Globus pallidus (tissue), 1 donor: Measurements from ENCODE around the gene CTDSPL.

Experiments
- DNase-seq: peaks from one replicate; pipeline ENCODE4 v3.0.0-alpha.2; 2015; ENCODE audit warnings: low spot score

CTDSPL gene

DNA sequence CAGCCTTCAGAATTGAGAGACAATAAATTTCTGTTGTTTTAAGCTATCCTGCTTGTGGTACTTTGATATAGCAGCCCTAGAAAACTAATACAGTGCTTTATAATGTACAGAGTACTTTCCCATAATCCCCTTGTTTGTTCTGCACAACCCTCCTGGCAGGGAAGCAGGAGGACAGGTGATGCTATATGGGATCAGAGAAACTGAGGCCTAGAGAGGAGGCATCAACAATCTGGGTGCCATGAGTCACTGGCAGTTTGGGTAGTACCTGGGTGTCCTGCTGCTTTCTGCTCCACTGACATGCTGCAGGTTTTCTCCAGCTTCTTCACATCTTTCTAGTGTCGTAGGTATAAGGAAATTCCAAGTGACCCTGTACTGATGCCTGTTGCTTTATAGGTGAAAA is 55.0 kb downstream of the CTDSPL start:
- no peak for DNase-seq

DNA sequence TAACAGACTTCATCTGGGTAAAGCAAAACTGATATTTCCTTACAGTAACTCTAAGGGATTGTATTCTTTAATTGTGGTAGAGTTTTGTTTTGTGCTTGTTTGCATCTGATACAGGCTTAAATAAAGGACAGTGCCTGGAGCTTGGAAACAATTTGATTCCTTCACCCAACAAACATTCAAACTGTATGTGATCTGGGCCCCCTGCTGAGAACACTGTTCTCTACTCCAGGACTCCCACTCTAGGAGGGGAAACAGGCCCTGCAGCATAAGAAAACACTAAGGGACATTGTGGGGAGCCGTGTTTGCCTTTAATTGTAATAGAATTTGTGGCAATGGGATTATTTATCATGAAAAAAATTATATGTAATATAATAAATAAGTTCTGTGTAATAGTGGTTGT is 56.9 kb downstream of the CTDSPL start:
- DNase-seq = no peak

DNA sequence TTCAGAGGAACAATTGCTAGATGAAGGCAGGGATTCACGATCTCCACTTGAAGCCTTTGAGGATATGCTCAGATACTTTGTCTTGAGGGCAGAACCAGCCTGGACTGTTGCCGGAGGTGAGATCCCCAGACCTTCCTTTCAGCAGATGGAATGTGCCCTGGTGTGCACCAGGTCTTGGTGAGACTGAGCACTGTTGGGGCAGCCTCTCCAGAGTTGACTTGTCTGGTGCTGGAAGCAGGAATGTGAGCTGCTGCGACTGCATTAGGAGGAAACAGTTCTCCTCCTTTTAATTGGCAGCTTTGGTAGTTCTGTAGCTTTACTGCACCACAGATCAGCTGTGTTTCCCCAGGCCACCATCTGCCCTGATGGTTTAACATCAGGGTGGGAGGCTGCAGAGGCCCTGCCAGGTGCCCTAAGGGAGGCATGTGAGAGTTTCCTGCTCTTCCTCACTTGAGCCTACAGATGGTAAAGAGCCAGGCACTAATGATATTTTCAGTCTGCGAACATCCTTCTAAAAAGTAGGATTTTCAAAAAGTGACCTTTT is 58.5 kb downstream of the CTDSPL start:
- DNase-seq = no peak

DNA sequence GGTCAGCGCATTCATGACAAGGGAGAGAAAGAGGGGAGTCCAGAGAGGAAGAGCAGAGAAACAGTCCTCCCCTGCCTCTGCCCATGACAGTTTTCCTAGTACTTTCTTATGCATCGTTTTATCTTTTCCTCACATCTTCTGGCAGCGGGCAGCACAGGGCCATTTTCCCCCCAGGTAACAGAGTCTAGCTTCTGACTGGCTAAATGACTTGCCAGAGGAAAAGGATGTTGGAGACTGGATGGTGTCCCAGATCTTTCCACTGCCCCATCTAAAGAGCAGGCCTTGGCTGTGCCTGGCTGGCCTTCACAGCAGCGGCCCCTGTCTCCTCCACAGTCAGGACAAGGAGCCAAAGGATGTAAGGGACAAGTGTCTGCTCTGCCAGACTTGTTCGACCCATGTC is 59.3 kb downstream of the CTDSPL start:
- no peak for DNase-seq

DNA sequence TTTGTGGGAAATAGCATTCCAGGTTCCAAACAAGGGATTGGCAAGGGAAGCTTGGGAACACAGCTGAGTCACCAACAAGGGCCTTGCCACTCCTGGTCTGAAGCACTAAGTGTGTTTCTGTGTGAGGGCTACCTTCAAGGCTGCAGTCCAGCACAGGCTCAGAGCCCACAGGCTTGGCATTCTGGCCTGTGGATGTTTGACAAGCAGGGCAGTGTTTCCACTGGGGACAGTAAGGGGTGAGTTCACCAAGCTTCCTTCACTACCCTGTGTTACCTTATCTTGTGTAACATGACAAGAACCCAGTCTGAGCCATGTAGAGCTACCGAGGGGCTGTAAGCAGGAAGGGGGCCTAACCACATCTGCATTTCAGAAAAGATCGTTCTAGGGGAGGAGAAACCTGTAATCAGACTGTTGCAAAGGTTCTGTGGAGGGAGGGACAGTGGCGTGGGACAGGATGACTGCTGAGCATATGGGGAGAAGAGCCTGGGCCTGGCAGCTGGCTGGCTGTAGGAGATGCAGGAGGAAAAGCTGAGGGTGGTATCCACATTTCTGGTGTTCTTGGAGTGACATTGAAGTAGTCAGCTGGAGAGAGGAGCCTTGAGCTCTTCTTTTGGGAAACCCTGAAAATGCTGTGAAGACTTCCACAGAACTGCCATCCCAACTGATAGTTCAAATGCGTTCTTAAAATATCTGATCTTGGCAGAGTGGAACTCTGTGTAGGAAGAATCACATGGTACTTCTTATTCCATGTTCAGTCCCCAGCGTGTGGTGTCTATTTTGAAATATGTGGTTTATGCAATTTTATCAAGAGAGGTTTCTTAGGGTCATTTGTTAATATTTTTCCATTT is 61.3 kb downstream of the CTDSPL start:
- no peak for DNase-seq

DNA sequence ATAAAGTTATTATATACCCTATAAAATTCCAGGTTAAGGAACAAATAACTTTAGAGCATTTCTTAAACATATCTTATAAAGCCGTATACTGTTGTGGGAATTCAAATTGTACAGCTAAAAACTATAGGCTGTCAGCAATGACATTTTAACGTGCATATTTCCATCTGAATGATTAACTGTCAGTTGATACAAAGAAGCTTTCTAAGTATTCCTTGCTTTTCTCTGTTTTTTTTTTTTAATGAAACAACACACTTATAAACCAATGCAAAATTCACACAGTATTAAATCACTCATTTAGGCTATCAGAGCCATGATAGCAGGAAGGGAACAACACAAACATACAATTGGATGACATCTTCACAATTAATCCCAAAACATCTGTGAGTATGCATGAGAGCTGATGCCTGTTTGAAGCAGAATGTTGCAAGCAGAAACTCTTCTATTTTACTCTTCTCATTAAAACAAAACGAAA is 61.9 kb downstream of the CTDSPL start:
- no peak for DNase-seq

DNA sequence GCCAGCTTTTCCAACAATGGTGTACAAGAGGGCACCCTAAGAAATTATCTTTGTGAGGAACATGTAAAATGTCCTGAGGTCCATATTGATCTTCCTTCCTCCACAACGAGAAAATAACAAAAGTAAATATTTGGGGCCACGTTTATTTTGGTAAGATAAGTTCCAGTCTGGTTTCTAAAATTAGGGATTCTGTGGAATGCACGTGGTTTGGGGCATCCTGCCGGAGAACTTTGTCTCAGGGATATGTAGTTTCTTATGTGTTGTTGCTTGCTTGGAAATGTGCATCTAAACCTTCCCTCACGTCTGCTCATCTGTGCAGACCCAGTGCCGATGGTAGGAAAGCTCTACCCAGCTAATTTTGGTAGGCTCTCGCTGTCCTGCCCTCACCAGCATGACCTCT is 62.8 kb downstream of the CTDSPL start:
- DNase-seq = no peak

DNA sequence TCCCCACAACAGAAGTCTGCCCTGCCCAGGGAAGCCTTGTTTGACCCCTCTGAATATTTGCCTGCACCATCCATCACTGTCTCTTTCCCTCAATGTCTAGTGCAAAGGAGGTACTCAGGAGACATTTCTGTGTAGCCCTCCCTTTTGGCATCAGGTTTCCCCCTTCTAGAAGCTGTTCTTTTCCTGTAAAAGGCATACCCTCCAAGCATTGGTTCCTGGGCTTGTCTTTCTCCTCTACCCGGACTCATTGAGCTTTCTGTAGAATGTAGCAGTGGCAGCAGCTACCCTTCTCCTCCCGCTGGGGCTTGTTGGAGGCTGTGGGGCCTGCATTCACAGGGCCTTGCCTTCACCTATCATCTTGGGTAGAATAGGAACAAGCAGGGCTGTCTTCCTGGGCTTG is 63.5 kb downstream of the CTDSPL start:
- DNase-seq = no peak

DNA sequence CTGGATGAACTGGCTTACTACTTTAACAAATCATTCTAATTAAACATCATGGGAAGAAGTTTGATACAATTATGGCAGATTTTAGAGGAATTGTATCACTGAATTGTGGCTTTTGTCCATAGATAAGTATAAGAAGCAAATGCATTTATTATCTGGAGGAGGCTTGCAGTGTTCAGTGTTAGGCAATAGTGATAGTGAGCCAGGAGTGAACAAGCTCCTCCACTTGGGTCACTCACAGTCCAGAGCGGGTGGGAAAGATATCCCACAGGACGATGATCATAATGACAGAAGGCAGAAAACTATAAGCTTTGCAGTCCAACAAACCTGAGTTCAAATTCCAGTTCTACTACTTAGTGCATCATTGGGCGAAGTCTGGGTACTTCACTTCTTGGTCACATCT is 64.9 kb downstream of the CTDSPL start:
- DNase-seq = no peak

DNA sequence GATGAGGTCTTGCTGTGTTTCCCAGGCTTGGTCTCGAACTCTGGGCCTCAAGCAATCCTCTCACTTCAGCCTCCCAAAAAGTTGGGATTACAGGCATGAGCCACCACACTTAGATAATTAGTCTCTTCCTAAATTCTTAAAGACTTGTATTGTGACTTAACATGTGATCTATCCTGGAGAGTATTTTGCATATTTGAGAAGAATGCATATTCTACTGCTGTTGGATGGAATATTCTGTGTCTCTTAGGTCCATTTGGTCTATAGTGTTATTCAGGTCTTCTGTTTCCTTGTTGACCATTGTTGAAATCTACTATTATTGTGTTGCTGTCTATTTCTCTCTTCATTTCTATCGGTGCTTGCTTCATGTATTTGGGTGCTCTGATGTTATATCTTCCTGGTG is 68.8 kb downstream of the CTDSPL start:
- DNase-seq = no peak

DNA sequence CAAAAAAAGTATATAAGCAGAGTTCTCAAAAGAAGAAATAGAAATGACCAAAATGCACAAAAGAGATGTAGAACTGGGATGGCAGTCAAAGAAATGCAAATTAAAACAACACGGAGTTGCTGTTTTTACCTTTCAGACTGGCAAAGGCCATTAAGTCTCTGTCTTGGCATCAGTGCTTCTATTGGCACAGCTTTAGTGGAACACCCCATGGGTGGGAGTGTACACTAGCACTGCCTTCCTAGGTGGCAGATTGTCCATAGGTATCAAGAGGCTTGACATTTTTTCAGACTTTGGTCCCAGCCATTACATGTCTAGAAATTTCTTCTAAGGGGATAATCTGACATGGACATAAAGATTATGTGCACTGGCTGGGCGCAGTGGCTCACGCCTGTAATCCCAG is 70.8 kb downstream of the CTDSPL start:
- DNase-seq = no peak

DNA sequence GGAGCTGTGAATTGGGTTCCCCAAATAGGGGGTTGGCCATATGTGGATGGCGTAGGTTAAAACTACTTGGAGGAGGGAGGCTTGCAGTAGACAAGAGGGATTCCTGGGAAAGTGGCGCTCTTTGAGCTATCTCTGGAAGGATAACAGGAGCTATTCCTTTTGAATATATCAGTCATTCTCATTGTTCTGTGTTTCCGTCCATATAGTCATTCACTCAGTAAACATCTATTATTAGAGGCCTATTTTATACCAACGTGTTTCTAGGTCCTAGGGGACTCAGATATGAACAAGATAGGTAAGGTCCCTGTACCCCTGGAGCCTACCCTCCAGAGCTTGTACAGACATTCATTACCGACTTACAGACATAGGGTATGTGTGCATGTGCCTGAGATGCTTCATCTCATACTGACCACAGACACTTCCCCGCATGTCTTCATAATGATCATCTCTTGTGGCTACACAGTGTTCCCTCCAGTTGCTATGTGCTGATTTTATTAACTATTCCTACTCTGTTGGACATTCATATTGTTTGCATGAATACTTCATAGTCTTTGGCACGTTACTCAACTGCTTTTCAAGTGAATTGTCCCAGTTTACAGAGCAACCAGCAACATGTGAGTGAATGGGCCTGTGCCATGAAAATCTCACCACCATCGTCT is 73.1 kb downstream of the CTDSPL start:
- no peak for DNase-seq

DNA sequence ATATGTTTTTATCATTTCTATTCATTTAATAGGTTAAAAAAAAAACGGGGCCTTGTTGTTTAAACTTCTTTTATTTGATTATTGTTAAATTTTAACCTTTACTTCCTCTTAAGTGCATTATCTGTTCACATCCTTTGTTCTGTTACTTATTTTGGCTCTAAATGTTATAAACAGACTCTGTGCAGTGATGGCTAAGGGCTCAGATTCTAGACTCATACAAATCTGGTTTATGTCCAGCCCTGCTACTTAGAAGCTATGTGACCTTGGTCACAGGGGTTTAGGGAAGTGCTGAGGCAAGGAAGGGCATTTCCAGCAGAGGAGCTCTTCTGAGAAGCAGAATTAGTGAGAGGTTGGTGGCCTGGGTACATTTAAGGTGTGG is 73.6 kb downstream of the CTDSPL start:
- DNase-seq = no peak

DNA sequence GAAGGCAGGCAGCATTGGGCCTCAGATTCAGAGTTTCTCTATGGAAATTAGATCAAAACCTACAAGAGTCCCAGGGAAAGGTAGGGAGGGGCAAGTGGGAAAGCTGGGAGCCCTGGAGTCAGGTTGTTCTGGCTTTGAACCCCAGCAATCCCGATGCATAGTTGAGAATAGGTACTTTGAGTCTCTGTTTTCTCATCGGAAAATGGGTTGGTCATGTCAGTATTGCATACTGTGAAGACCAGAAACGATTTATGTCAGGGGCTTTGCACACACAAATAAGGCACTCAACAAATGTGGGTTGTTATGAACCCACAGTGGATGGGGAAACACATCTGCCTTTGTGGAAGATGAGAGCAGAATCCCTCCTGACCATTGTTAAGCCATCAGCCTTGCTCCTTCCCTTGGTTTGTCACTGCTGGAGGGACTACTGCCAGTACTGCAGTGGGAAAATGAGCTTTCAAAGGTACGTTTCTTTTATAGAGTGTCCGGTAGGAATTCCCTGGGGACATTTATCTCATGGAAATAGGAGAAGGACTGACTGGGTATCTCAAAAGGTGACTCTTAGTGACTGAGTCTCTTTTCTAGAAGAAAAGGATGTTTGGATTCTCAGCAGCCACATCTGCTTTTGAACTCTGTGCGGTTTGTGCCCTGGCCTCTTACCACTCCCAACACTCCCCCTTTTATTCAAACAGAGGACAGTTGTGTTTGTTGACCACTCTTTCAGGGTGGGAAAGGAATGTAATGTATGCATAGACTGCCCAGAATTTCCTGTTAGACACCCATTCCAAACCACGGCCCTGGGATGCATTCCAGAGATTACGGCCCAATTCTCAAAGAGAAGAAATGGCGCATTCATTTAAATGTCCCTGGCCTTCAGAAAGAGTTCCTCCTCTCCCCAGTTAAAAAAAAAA is 74.3 kb downstream of the CTDSPL start:
- DNase-seq = no peak

DNA sequence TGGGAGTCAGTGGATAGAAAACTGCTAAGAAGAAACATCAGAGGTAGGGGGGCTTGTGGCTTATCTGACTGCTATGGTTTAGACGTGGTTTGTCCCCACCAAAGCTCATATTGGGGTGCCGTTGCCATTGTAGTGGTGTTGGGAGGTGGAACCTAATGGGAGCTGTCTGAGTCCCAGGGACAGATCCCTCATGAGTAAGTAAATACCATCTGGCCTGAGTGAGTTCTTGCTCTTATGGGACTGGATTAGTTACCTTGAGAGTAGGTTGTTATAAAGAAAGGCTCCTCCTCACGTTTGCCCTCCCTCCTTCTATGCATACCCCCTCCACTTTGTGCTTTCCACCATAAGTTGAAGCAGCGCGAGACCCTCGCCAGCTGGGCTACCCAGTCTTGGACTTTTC is 75.5 kb downstream of the CTDSPL start:
- no peak for DNase-seq

DNA sequence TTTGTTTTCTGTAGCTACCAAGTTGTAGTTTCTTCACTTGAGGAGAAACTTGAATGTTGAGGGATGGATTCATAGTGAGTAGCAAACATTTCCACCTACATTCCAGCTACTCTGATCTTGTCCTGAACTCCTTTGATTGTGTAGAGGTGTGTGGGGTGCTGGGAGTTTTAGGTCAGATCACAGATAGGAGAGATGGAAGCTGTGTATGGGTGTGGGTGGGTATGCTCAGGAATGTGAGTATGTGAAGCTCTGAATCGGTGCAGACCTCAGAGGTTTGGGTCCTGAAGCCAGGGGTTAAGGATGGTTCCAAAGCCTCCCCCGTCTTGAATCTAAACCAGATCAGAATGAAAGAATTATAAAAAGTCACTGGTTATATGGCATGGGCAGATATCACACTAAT is 76.3 kb downstream of the CTDSPL start:
- no peak for DNase-seq

DNA sequence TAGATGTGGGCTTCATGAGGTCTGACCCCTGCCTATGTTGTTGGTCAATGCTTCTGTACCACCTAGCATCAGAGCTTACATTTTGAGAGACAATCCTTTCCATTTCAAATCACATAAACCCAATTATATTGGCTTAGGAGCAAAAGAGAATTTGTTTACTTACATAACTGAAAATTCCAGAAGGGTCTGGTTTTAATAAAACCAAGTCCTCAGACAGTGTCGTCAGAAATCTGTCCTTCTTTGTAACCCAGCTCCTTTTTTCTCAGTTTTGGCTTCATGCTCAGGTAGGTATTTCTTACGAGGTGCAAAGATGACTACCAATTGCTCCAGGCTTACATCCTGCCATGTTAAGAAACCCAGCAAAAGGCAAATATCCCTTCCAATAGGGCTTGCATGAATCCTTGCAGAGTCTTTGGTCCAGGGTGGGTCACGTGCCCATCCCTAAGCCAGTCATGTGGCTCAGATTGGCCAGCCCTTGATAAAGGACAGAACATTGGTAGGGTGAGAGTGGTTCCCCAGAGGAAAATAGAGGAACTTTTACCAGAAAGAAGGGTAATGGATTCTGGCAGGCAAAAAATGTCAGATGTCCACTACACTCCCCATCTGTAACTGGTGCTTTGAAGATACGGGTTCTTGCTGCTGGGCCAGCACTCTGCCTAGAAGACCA is 78.7 kb downstream of the CTDSPL start:
- no peak for DNase-seq

DNA sequence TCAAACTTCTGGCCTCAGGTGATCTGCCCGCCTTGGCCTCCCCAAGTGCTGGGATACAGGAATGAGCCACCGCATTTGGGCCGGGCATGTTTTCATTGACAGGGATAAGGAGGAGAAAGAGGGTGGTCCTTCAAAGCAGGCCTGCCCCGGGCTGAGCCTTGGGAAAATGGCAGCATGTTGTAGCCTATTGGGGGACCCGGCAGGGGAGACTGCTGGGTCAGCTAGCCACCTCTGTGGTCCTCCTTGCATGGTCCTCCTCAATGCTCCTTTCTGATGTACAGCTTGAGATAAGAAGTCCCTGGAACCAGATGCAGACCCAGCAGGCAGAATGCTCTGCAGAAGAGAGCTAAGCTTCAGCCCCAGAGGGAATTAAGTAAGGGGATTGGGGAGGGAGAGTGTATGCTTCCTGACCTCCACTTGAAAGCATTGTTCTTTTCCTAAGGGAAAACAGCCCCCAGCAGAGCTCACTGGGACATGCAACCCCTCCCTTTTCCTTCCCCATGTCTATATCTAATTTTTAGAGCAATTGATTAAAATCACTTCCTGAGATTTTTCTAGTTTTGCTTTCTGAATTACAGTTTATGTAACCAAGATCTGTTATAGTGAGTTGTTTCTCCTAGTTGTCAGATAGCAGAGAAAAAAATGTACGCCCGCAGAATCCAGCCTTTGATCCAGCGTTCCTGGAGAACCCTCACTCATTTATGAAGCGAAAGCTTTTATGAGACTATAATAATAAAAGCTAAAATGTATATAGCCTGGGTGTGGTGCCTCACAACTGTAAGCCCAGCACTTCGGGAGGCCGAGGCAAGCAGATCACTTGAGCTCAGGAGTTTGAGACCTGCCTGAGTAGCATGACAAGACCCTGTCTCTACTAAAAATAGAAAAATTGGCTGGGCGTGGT is 80.2 kb downstream of the CTDSPL start:
- DNase-seq = no peak

DNA sequence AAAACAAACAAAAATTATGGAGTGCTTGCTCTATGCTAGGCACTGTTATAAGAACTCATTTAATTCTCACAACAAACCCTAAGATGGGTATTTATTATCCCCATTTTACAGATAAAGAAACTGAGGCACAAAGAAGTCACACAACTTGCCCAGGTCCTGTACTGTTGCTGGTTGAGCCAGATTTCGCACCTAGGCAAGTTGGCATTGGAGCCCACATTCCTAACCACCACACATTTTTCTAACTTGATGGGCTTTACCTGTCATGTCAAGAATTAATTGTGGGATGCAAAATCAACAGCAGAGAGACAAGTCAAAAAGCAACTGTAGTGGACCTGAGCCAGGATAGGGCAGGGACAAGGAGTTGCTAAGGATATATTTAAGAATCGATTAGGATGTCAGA is 81.0 kb downstream of the CTDSPL start:
- DNase-seq = no peak

DNA sequence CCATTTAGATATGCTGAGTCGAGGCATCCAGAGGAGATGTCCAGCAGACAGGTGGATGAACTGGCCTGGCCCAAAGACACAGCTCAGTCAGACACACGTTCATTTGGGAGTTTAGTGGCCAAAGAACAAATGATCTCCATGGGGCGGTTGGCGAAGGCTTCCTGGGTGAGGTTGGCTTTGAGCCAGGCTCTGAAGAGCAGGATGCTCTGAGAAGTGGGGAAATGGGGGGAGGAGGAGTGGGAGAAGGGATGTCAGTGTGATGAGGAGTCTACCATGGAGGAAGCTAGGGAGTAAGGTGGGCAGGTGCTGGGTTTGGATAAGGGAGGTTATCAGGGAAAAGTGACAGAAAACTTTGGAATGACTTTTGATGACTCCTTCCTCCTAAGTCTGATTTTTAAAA is 81.4 kb downstream of the CTDSPL start:
- no peak for DNase-seq
